Activated naive CD4-positive, alpha-beta T cell treated with Interleukin-2 at 50 U/mL for 16 hours (primary cell): ENCODE data around the gene ASGR1.
"Not testable (repeated sequence)": the region's sequence is repeated elsewhere in the genome, so short reads cannot be mapped to it uniquely, and the experiment has no call there.

Source experiments
- DNase-seq: peaks from one replicate; pipeline ENCODE4 v3.0.0-alpha.2; 2020

The ASGR1 gene

DNA sequence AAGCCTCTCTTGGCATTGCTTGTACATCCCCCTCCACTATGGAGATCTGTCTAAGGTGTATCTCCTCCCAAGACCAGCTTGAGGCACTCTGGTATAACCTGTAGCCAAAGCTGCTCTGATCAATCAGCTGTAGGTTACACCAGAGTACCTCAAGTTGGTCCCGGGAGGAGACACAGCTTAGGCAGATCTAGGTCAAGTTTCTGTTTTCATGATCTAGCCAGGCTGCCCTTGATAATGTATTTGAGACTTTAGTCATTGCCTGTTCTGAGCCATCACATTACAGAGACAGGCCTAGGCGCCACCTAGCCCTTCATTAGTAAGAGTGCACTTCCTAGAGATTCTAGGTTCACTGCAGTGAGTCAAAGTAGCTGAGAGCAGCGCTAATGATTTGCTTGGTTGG, 31.4 kb downstream of the ASGR1 start:
- DNase-seq, result no peak

DNA sequence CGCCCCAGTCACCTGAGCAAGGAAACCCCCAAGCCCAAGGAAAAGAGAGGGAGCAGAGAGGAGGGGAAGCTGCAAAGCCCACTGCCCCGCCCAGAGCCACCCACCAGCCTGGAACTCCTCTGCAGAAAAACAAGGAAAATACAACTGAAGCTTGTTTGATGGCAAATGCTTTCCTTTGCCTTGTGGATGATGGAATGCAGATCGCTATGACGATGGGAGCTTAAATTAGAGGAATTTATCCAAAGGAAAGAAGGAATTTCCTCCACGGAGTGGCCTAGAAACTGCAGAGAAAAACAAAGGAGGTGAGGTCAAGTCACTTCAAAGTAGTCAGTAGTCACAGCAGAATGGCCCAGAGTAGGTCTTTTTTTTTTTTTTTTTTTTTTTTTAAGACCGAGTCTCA, 33.1 kb downstream of the ASGR1 start:
- no peak for DNase-seq

- DNase-seq, result no peak
Measured at GRCh38 chr17:7144213-7144612, 35.0 kb downstream of the ASGR1 start.

- no peak for DNase-seq
Measured at GRCh38 chr17:7141824-7142223, 37.3 kb downstream of the ASGR1 start.

DNA sequence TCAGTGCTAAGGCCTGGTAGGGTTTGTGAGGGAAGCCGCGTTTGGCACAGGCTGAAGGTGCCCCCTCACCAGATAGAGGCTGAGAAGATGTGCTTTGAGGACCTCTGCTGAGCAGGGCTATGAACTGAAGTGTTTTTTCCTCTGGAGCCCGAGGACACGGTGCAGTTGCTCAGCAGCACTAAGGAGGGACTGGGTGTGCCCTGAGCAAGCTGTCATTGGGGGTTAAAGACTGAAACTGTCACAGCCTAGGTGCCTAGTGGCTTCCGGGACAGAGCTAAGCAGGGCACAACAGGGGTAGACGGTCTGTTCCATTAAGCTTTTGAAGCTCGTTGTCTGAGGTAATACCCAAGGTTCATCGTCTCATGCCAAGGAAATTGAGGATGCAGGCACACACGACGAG, 39.8 kb downstream of the ASGR1 start:
- DNase-seq, result no peak

DNA sequence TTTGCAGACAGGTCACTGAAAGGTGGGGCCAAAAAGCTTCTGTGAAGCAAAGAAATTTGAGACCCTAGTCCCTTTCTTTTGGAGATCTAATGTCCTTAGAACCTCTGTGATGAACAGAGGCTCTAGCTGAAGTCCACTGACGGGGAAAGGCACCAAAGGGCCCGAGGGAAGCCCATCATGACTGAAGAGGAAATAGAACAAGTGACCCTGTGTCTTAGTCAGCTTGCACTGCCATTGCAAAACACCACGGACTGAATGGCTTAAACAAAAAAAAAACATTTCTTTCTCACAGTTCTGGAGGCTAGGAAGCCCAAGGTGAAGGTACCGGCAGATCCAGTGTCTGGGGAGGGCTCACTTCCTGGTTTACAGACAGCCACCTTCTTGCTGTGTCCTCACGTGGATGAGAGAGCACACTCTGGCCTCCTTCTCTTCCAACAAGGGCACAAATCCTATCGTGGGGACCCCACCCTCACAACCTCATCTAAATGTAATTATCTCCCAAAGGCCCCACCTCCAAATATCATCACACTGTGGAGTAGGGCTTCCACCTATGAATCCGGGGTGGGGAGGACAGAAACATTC, 40.3 kb downstream of the ASGR1 start:
- DNase-seq, result no peak

DNA sequence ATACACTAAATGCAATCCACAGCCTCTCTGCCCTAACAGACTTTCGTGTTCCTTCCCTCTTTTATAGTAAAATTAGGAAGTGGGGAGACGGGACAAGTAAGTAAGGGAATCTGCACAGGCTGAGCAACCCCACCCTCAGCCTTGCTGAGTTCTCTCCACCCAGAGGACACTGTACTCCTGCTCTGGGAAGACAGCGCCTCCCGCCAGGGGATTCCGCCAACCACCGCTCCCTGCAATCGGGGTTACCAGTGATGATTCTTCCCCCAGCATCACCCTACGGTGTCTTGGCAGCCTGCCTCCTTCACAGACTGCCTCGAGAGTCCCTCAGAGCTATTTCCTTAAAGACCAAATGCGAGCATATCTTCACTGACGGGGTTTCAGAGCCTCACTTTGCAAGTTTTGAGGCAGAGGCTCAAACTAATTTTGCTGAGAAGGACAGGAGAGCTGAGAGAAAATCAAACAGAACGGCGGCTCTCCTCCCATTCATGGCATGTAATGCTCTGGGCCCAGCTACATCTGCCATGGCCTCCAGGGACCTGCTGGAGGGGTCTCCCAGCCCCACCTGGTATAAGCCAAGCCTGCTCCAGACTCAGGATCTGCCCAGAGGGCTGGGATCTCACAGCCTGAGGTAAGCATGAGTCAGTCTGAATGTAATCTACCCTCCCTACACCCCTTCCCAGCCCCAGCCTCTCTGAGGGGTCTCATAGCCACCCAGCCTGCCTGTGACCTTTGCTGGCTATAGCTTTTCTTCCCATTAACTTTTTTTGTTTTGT, 41.8 kb downstream of the ASGR1 start:
- DNase-seq, result no peak

DNA sequence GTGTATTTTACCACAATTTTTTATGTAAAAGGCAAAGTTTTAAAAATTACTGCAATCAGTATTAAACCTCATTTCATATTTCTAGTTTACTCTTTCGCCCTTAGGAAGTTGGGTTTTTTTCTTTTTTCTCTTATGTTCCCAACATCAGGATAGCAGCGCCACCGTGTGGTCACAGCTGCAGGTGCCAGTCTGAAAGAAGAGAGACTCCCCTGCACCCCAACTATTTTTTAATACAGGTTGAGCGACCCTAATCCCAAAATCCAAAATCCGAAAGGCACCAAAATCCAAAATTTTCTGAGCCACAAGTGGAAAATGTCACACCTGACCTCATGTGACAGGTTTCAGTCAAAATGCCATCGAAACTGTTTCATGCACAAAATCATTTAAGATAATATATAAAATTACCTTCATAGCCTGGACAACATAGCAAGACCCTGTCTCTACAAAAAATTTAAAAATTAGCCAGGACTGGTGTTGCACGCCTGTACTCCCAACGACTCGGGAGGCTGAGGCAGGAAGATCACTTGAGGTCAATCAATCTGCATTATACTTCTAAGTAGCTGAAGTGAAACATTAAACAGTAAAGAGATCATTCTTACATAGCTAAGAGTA, 42.8 kb downstream of the ASGR1 start:
- peak; percentile 80 for DNase-seq

DNA sequence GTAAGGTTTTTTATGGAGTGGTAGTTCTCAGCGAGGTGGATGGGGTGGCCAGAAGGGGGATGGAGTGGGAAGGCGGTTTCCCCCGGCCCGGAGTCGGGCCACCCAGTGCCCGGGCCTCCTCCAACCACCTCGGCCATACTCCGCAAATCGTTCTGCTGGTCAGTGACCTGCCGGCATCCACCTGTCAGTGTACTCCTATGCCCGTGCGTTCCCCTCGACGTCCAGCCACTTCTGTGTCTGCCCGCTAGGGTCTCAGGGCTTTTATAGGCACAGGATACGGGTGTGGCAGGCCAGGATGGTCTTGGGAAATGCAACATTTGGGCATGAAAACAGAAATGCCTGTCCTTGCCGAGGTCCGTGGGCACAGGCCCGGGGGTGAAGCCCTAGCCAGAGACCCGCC, 45.3 kb downstream of the ASGR1 start:
- no peak for DNase-seq

DNA sequence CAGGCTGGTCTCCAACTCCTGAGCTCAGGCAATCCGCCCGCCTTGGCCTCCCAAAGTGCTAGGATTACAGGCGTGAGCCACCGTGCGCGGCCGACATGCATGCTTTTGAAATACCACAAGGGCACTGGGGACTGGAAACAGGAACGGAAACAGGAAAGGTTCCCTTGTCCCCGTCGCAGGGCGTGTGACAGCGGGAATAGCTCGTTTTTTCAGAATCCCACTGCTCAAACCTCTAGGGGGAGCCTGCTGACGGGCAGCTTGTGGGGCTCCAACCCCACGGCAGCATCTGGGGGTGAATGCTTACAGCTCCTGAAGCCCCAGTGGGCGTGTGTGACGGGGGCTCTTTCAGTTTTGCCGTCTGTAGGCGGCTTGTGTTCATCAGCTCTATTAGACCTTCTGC, 45.7 kb downstream of the ASGR1 start:
- DNase-seq, result peak; percentile 57

DNA sequence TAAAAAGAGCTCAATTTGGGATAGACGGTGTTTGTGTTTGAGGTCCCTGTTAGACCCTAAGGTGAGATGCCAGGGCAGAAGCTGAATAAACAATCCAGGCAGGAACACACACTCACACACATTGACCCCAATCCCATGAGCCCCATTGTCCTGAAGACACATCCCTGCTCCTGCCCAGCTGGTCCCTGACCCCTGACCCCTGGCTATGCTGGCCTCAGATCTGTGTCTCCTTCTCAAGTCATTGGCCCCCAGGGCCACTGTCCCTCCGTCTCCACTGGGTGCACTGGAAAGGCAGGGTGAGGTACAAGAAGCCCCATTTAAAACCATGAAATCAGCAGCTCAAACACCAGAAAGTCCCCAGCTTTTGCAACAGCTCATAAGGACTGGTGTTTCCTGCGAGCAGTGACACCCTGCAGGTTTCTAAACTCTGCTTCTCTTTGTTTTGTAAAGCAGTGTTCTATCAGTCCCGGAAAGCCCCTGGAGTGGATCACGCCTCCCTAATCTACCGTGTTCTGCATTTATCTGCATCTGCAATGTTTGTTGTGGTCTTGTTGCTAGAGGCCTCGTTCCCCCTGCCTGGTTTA, 46.6 kb downstream of the ASGR1 start:
- DNase-seq, result peak; percentile 59

DNA sequence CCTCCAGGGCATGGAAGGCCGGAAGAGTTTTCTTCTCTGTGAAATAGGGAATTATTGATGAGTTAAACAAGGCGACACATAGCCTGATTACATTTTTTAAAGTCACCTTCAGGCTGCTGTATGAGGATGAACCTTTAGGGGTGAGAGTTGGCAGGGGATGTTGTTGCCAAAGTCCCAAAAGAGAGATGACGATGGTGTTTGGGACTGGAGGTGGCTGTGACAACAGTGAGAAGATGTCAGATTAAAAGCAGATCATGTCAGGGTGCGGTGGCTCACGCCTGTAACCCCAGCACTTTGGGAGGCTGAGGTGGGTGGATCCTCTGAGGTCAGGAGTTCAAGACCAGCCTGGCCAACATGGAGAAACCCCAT, 47.8 kb downstream of the ASGR1 start:
- DNase-seq, result no peak

DNA sequence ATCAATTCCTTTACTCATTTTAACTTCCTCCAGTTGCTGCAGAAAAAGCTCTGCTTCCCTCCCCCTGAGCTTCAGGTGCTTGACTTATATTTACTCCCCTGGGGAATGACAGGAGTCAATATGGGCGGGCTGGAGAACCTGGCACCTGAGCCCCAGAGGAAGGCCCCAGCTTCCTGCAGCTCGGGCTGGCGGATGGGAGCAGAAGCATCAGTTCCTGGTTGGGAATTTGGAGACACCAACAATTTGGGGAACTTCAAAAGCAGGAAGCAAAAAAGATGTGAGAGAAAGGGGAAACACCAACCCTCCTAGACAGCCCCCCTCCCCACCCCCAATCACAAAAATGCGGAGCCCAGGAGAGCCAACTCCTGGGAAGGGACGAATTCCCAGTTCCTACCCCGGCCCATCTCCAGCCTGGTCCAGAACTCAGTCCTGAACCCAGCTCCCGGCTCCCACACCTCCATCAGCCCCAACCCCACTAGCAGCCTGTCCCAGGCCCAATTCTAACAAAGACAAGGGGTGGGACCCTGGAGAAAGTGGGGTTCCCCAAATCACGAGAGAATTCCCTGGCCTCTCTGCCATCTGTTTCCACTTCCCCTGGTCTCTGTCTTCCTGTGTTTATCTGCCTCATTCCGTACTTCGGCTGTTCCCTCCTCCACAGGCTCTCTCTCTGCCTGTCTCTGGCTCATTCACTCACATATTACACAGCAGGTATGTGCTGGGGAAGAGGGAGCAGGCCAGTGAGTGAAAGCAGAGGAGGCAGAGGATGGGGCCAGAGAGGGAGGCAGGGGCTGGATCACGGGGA, 48.3 kb downstream of the ASGR1 start:
- no peak for DNase-seq

GRCh38 chr17:7129311-7129710, 49.9 kb downstream of the ASGR1 start:
- DNase-seq, result no peak

DNA sequence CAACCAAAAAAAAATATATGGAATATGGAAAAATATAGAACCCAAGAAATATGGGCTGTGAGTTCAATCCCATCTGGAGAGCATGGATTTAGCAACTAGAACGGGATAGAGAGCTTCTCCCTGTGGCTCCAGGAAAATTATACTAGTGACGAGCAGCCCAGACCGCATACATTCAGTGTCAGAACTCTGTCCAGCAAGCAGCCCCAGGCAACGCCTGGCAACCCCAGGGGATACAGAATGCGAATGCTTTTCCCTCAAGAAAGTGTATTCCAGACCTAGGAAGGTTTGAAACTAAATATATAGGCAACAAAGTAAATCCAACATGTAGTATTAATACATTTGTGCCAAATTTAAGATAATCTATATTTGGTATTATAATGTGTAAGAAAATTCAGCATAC, 51.0 kb downstream of the ASGR1 start:
- DNase-seq, result no peak

- not testable (repeated sequence) for DNase-seq
Measured at GRCh38 chr17:7127501-7127900, 51.7 kb downstream of the ASGR1 start.

GRCh38 chr17:7126386-7126785, 52.8 kb downstream of the ASGR1 start:
- not testable (repeated sequence) for DNase-seq

GRCh38 chr17:7124923-7125322, 54.2 kb downstream of the ASGR1 start:
- no peak for DNase-seq

- DNase-seq, result no peak
Measured at GRCh38 chr17:7123844-7124243, 55.3 kb downstream of the ASGR1 start.
